Uterus (tissue), 2 donors: ENCODE results near the gene CHRNA9.

Experiments
- CTCF ChIP-seq, 4 experiments: fragments of 200-600 bp in 2 of 4; fragments of 450-650 bp in 2 of 4; sonication (generic) in 2 of 4; IDR thresholded peaks; one replicate each; pipeline ENCODE4 v1.5.1; 2016 to 2019; ENCODE audit warnings: antibody characterized with exemption in 4 of 4, mild to moderate bottlenecking in 2 of 4, moderate library complexity in 1 of 4
- POLR2A ChIP-seq, 2 donors: fragments of 450-650 bp; IDR thresholded peaks; one replicate each; pipeline ENCODE4 v1.6.1; 2016; ENCODE audit warnings: antibody characterized with exemption in 2 of 2, mild to moderate bottlenecking in 1 of 2, moderate library complexity in 1 of 2

- TF ChIP-seq CTCF (IDR thresholded peaks at IDR 0.05) = no peak
- no peak for TF ChIP-seq POLR2A (IDR thresholded peaks at IDR 0.05)
Observed at GRCh38 chr4:40401096-40401495, 66.0 kb downstream of the CHRNA9 start.
